Sigmoid colon (tissue), 4 donors: ENCODE measurements around the gene IMP4.

Source experiments
- POLR2A ChIP-seq, 2 donors: fragments of 450-650 bp; IDR thresholded peaks; one replicate each; pipeline ENCODE4 v1.6.1; 2016; ENCODE audit warnings: antibody characterized with exemption in 2 of 2, mild to moderate bottlenecking in 2 of 2, moderate library complexity in 2 of 2
- POLR2AphosphoS5 ChIP-seq, 4 donors: sonication (generic); formaldehyde crosslinking; IDR thresholded peaks; one replicate each; pipeline ENCODE4 v1.6.1; 2017; ENCODE audit warnings: antibody characterized with exemption in 4 of 4
- TF ChIP-seq, protein P1 (sequence below), 4 experiments: fragments of 450-650 bp in 3 of 4; fragments of 200-600 bp in 1 of 4; IDR thresholded peaks; one replicate each; pipeline ENCODE4 v1.5.1; 2016 to 2019; ENCODE audit warnings: antibody characterized with exemption in 4 of 4, mild to moderate bottlenecking in 3 of 4, moderate library complexity in 2 of 4

GRCh38 chr2:130302164-130302886 is 40.4 kb upstream of the IMP4 start:
- TF ChIP-seq POLR2AphosphoS5 (IDR thresholded peaks at IDR 0.05) (no peak), POLR2A (IDR thresholded peaks at IDR 0.05) (no peak)
- TF ChIP-seq, protein P1, sequence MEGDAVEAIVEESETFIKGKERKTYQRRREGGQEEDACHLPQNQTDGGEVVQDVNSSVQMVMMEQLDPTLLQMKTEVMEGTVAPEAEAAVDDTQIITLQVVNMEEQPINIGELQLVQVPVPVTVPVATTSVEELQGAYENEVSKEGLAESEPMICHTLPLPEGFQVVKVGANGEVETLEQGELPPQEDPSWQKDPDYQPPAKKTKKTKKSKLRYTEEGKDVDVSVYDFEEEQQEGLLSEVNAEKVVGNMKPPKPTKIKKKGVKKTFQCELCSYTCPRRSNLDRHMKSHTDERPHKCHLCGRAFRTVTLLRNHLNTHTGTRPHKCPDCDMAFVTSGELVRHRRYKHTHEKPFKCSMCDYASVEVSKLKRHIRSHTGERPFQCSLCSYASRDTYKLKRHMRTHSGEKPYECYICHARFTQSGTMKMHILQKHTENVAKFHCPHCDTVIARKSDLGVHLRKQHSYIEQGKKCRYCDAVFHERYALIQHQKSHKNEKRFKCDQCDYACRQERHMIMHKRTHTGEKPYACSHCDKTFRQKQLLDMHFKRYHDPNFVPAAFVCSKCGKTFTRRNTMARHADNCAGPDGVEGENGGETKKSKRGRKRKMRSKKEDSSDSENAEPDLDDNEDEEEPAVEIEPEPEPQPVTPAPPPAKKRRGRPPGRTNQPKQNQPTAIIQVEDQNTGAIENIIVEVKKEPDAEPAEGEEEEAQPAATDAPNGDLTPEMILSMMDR (IDR thresholded peaks at IDR 0.05) = no peak
